ENCODE data around the gene TGIF1.

Gene TGIF1

DNA sequence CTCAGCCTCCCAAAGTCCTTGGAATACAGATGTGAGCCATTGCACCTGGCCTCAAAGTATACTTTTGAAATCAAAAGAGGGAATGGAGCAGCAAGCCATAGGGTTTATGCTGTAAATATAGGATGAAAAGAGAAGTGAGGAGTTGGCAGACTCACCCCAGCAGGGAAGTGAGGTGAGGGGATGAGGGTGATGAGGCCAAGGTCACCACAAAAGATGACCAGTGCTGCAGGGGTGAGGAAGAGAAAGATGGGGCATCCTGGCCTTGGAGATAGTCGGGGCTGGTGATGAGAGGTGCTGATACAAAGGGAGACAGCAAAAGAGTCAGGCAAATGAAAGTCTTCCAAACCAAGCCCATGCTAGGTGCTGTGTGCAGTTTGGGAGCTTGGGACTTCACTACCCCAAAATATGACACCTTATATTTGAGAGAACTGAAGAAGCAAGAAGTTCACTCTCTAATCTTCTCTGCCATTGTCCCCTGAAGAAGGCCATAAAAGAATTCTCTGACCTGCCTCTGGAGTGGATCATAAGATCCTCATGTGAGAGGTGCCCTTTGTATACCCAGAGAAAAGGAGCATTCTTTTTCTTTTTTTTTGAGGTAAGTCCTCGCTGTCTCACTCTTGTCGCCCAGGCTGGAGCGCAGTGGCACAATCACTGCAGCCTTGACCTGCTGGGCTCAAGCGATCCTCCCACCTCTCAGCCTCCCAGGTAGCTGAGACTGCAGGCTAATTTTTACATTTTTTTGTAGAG is 31.0 kb downstream of the TGIF1 start:
- DNase-seq, result no peak

DNA sequence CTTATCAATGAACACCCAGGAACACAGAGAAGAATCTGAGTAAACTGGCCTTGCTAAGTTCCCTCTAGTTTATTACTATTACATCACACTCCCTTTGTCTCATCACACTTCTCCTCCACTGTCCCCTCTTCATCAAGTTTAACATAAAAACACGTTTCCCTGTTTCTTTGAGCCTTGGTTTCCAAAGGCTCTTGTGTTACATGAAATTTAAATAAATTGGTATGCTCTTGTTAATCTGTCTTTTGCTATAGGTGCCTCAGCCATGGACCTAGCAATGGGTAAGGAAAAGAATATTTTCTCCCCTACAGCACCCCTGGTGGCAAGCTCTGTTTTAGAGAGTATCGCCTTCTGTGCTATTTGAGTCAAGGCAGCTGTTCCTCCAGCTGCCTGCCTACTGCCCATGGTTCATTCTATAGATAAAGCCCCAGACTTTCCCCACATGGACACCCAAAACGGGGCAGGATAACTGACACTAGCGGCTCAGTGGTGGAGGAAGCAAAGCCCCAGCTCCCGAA is 31.8 kb downstream of the TGIF1 start:
- DNase-seq, result peak in 2 of 56 donors; percentile 5 to 26

DNA sequence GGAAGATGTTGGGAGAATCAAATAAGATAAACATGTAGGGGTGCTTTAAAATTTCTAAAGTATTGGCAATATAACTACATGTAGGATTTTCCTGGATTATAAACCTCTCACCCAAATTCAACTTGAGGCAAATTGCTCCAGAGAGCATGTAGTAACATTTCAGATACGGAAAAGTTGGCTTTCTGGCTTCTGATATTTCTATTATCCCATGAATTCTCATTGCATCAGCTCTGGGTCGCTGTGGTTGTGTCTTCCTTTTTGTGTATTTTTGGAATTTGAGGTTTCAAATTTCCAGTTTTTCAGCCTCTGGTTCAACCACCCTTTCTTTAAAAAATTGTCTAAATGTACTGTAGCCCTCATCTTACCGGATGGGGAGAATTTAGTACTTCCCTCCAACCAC is 32.3 kb downstream of the TGIF1 start:
- DNase-seq, result no peak

DNA sequence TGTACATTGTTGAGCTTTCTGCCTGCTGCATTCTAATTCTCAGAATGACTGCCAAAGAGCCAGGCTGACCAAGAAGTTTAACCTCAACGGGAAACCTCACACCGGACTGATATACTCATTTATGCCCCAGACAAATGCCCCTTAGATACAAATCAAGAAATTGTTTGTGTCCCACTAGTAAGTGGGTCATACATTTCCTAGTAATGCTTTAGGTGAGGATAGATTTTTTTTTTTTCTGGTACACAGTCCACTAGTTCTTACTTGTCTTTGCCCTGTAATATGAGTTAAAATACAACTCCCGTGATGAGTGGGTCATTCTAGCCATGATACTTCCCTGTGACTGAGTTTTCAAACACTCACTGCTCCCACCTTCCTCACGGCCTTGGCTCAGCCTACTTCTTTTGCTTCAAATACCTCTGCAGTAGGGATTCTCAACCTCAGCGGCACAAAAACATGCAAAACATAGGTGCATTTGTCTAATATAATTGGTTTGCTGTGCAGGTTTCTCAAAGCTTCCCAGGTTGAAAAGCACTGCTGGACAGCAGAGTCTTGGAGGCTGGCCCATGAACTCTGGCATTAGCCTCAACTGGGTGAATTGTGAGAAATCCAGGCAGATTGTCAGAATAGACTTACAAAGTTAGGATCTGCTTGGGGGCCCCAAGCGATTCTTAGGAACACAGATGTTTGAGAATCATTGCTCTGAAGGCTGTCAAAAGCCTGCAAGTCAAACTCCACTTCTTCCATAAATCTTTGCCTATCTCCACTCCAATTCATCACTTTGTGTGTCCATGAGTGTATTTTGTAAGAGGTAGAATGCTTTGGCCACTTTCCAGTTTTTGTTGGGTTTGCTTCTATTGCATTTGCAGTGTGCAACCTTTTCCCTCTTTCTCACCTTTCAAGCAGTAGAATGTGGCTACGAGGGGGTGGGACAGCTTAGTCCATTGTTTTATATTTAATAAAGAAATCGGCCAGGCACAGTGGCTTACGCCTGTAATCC is 35.5 kb downstream of the TGIF1 start:
- DNase-seq, result peak in 1 of 56 donors; percentile 11

DNA sequence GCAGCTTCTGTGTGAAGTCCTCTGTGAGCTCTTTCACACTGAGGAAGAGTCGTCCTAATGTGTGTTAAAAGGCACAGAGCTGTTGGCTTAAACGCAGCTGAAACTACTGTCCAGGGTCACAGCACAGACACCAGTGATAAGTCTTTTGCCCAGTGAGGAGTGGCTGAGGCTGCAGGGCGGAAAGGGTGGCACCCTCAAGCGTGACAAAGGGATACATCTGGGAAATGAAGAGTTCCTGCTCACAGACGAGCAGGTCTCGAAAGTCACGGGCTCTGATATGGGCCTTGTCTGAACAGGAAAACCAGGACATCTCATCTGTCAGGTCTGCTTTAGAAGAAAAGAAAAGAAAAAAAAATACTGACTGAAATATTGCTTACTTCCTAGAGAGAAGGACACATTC is 36.5 kb downstream of the TGIF1 start:
- no peak for DNase-seq

DNA sequence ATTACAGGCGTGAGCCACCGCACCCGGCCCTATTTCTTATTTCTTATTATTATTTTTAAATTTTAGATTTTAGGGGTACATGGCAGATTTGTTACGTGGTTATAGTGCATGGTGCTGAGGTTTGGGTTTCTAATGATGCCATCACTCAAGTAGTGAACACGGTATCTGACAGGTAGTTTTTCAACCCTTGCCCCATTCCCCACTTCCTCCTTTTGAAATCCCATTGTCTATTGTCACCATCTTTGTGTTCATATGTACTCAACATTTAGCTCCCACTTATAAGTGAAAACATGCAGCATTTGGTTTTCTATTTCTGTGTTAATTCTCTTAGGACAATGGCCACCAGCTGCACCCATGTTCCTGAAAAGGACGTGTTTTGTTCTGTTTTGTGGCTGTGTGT is 39.5 kb downstream of the TGIF1 start:
- no peak for DNase-seq

DNA sequence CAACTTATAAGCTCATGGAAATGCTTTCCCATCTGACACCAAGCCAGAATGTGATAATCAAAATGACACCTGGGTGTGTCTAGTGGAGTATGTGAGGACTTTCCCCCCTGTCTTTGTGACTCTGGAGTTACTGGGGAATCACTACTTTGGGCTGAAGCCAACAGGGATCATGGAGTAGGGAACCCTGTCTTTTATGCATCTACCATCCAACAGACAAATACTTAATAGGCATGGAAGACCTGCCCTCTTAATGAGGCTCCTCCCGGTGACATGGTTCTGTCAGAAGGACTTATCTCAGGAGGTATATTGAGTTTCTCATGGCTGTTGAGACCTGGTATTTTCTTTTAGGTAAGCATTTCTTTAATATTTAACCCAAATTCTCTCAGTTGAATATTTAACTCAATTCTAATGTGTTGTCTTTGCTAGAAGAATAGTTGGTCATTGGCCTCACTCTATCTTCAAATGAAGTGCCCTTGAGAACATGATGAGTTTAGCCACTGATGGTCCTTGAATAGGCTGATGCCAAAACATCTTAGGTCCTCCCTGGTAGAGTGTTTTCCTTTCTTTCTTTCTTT is 42.1 kb downstream of the TGIF1 start:
- no peak for DNase-seq

DNA sequence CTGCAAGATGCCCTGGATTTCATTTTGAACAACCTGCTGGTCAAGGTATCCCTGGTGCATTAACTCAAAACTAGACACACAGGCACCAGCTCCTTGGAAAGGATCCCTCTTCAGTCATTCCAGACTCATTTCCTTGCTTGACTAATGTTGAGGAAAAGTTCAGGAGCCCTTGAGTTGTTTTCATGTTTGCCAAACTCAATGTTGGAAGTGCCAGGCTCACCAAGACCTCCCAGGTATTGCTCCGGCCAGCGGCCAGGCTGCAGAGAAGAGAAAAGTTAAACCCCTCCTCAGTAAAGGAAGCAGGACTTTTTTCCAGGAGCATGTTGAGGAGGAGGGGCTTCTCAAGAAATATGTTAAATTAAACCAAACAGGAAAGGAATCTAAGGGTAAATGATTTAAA is 42.7 kb downstream of the TGIF1 start:
- no peak for DNase-seq

DNA sequence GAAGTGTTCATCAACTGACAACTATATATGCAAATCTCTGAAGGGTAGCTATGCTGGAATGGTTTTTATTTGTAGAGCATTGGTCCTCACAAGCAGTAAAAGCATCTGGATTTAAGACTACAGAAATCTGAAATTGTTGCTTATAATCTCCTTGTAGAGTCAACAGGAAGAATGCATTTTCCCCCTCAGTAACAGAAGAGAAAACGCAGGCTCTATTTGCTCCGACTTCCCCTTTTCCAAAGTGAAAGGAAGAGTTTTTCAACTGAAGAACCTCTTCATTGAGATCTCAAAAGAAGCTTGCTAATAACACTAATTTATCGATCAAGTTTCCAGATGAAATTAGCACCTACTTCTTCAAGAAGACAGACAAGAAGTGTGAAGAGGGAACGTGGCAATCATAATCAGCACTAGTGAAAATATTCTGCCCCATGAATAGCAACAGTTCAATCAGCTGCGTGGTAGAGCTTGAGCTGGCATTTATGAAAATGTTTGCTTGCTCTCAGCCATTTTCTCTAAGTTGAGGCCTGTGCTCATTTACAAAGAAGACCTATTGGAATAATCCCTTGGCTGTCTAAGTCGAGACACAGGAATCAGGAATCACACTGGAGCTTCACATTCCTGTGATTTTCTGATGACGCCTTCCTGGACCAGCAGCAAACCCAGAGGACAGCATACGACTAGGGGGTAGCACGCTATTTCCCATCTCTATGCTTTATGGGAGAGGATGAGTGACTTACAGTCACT is 43.7 kb downstream of the TGIF1 start:
- DNase-seq, result no peak

DNA sequence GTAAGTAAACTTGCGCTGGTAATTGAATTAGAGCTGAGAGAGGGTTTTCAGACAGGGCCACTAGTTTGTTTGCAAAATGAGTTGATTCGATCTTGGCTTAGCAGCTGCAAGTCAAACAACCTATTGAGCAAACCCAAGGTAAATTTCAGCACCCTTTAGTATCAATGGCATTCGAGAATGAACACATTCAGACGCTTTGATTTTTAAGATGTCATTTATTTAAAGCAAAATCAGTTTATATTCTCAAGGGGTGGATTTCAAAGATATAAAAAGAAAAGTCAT is 44.2 kb downstream of the TGIF1 start:
- DNase-seq, result no peak

DNA sequence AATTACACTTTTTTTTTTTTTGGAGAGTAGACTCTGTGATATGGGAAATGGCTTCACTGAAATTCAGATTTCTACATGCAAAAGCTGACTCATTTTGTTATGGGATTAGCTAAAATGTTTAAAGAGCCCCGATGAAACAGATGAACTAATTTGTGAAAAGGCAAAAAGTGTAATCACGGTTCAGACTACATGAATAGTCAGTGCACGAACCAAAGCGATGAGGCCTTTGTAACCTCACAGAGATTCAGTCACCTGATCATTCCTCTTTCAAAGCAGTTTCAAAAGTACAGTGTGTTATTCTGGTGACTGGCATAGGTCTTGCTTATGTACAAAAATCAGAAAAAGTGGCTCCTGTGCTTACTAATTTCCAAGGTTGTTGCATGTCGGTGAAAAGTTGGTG is 44.6 kb downstream of the TGIF1 start:
- DNase-seq, result no peak

DNA sequence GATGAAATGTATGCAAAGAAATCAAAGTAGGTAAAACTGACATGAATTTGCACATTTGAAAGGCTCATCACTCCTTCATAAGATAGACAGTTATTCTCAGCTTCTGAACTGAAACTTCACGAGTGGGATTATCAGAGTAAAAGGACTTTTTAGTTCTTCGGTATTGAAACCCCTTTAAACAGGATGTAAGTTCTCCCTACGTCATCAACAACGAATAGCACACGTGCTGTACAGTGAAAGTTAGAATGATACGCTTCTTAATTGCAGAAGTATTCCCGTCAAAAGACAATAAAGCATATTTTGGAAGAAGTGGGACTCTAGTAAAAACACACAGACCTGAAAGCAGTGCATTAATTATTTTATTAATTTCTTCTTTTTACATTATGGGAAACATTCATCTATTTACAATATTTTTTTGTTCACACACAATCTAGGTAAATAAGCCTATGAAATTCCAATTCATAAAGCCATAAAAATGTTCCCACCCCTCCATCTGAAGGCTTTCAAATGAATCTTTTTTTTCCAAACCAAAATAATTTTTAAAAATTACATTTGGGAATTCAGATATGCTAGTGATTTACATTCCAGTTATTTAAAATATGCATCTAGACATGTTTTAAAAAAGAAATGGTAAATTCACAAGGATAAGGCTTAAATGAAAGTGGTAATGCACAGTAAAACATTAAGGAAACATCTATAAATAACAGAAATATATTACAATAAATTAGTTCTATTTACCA is 45.9 kb downstream of the TGIF1 start:
- no peak for DNase-seq

DNA sequence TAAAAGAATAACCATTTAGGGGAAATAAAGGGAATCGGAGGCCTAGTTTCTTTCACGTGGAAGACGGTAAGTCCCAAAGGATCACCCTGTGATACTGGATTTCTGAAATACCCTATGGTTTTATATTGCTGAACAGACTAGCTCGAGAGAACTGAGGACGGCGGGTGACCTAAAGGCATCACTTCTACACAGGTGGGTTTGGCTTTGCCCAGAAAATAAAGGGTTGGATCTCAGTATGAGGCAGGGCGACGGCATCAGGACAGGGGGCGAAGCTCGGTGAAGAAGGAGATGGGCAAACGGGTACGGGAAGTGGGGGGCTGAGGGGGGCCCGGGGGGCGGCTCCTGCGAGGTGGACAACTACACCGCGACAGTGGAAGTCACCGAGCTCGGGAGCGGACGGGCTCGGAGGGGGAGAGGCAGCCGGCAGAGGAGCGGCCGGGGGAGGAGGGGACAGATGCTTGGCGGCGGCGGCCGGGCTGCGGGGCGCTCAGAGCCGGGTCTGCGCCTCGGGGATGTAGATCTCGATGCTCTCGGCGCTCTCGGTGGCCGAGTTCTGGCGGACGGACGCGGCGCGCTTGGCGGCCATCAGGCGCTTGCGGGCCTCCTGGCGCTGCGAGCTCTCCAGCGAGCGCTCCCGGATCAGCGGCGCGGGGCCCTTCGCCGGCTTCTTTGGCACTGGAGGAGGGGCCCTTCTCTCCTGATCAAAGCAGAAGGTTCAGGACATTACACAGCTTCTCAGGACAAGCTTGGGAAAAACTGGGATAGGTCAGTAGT is 48.9 kb downstream of the TGIF1 start:
- peak in 13 of 56 donors; percentile 6 to 49 (median 20) for DNase-seq

DNA sequence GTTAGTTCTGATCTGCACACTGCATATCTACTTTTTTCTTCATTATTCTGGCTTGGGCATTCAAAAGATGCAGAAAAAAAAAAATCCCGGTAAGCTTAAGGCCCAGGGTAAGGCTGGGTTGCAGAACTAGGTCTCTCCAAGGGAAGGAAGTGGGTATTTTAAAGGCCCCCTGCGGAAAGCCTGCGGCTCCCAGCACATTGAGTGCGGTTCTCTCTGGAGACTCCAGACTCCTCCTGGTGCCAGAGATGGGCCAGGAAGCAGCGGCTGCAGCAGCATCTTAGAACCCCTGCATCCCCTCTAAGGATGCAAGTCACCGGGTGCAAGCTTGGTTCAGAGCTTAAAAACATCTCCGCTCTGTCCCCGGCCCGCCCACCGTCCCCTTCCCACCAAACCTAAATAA is 49.5 kb downstream of the TGIF1 start:
- DNase-seq, result no peak

DNA sequence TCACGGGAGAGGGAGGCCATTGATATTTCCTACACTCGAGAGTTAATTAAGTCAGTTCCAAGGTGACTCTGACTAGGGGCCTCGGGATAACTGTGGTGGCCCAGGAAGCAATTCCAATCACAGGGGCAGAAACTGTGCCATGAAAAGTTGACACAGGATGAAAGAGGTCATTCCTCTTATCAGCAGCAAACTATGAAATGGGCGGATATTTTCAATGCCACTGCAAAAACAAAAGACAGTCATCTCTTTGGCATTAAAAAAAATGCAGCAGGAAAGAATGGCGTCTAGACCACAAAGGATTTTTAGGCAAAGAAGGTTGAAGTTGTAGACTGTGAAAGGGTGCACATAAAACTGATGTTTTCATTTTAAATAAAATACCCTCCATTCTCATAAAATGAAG is 50.0 kb downstream of the TGIF1 start:
- DNase-seq, result no peak

DNA sequence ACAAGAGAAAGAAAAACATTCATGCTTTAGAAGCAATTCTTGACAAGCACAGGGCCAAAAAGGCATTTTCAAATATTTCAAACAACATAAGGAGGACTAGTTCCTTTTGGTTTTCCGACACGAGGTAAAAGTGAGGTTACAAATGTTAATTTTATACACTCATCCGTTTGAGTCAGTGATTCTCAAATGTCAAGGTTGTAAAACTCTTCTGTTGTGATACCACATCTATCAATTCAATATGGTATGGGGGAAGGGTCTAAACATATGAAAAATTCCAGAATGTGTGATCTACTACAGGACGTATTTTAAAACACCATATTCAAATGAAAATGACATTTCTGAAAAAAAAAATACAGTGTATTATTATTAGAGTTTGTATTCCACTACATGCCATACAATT is 52.7 kb downstream of the TGIF1 start:
- DNase-seq, result no peak

DNA sequence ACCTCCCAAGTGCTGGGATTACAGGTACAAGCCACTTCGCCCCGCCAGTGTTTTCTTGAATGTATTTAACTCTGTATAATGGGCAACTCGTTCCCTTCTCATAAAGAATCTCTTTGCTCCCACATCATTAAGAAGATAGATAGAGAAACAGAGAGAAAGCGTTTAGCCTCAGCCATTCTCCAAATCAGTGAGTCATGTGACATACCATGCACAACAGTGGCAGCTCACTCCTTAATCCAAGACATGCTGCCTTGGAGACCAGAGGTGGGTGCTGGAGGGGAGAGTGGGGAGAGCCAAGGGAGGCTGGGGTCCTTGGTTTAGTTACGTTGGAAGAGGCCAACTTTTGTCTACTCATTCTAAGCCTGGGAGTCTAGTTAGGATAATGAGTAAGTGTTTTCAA is 54.7 kb downstream of the TGIF1 start:
- no peak for DNase-seq

DNA sequence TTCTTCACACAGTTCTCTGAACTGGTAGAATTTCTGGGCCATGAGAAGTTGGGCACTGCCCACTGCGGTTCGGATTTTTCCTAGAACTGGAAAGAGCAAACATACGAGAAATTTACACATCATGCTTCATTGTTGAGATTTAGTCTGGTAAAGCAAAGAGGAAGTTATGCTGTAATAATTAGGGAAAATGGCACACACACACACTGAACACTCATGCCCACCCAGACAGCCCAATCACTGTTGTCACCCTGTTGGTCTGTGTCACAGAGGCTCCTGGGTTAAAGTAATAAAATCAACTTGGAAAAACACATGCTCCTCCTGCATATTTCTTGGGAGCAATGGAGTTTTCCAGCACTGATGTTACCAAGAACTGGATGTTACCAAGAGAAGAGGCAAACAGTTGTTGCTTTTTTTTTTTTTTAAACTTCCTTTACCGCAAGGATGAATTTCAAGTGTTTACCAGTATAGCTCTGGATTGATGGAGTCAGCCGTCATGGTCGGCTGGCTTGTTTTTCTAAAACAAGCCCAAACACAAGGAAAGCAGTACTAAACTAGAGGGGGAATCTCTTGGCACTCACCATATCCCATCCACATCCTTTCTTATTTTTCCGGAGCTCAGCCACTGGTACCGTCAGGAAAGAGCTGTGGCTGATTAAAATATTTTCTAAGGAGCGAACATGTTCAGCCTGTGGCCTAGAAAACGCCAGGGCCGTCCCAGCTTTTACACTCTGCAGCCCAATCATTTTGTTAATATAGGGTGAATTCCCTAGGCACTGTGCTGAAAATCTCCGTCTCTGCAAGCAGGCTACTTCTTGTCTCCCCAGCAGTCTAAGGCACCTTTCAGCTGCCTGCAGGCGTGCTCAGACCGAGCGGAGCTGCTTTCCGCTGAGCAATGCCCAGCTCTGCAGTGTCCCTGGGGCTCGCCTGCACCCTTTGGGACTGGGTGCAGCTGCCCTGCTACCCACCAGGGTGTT is 58.9 kb downstream of the TGIF1 start:
- DNase-seq, result peak in 2 of 56 donors; percentile 8 to 11
